T1000 (cell line): Measurements from ENCODE around the gene PABPC1L.
A peak's percentile ranks its signal among the peaks of the same experiment; 100 is the strongest.

Experiments used
- DNase-seq: peaks from one replicate; lab custom pipeline; 2025; ENCODE audit warnings: mixed read lengths; lab: John Stamatoyannopoulos, UW

The PABPC1L gene

GRCh38 chr20:44966030-44966961 is 56.4 kb downstream of the PABPC1L start, which contains the start of gene STK4:
Gene STK4 (plus strand): TSS chr20:44966512. CDS start chr20:44966569, 57 bp downstream.
- DNase-seq, result peak; percentile 91

- DNase-seq, result no peak
Observed at GRCh38 chr20:44967207-44967807, 57.4 kb downstream of the PABPC1L start.

GRCh38 chr20:44969300-44969894 is 59.5 kb downstream of the PABPC1L start:
- DNase-seq, result no peak

- DNase-seq, result no peak
Observed at GRCh38 chr20:44970243-44970757, 60.4 kb downstream of the PABPC1L start.

DNA sequence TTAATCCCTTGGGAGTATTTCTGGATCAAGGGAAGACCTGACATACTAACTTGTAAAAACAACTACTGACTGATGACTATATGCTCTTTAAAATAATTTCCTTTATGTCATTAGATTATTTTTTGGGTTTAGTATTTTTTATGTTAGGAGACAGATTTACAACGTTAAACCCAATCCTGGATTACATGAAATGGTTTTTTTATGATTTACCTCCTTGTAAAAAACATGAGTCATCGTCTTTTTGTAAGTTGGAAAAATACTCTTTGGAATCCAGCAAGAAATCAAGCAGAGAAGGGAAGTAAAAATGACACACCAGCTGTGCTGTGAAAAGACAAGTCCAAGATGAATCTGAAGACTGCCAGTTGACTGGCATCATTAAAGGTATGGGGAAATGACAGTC is 63.2 kb downstream of the PABPC1L start:
- DNase-seq, result no peak

GRCh38 chr20:44976698-44977097 is 66.8 kb downstream of the PABPC1L start:
- no peak for DNase-seq

GRCh38 chr20:44979090-44979621 is 69.3 kb downstream of the PABPC1L start:
- no peak for DNase-seq

- DNase-seq, result no peak
Observed at GRCh38 chr20:44981736-44982406, 72.0 kb downstream of the PABPC1L start.

DNA sequence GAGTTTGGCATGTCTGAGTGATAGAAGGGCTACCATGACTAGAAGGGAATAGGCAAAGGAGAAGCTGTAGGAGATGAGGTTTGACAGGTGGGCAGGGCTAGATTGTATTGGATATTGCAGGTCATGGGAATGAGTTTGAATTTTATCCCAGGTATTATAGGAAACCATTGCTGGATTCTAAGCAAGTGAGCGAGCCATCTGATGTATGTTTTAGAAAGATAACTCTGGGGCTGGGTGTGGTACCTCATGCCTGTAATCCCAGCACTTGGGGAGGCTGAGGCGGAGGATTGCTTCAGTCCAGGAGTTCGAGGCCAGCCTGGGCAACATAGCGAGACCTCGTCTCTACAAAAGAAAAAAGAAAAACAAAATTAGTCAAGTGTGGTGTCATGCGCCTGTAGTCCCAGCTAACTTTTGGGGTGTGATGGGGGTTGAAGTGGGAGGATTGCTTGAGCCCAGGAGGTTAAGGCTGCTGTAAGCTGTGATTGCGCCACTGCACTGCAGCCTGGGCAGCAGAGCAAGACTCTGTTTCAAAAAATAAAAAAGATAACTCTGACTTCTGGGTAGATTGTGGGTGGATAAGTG is 73.3 kb downstream of the PABPC1L start:
- no peak for DNase-seq

DNA sequence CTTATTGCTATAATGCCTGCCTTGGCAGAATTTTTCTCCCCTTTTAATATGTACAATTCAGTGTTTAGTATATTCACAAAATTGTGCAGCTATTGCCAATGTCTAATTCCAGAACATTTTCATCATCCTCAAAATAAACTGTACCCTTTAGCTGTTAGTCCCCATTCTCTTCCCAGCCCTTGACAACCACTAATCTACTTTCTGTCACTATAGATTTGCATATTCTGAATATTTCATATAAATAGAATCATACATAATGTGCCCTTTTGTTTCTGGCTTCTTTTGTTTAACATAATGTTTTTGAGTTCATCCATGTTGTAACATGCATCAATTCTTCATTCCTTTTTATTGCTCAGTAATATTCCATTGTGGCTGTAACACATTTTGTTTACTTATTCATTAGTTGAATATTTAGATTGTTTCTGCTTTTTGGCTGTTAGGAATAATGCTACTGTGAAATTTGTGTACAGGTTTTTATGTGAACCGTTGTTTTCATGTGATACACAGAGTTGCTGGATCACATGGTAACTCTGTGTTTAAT is 78.8 kb downstream of the PABPC1L start:
- no peak for DNase-seq
